K562 (cell line): Measurements from ENCODE around the gene CHCHD10. TPM values are rescaled to one million over a fixed set of nuclear protein-coding genes. Genes with fewer than 3 reads are reported as not detected.
A peak's percentile ranks its signal among the peaks of the same experiment; 100 is the strongest.

Experiments
- CEBPZ ChIP-seq: fragments of 150-350 bp; IDR thresholded peaks from 2 replicates; pipeline ENCODE4 v1.6.1; 2014; ENCODE audit warnings: low read depth, mild to moderate bottlenecking, low read length, borderline replicate concordance
- DMBX1 ChIP-seq: fragments of 250-450 bp; sonication (Bioruptor Pico); IDR thresholded peaks from 2 replicates; pipeline ENCODE4 v1.8.0; 2022; ENCODE audit warnings: inconsistent platforms, mild to moderate bottlenecking, moderate library complexity, borderline replicate concordance
- E2F3 ChIP-seq: fragments of 250-450 bp; sonication (Bioruptor Pico); IDR thresholded peaks from 2 replicates; pipeline ENCODE4 v1.4.0; 2020; ENCODE audit warnings: mild to moderate bottlenecking
- IFI16 ChIP-seq: fragments of 250-450 bp; sonication (Bioruptor Pico); IDR thresholded peaks from 2 replicates; pipeline ENCODE4 v2.1.2; 2022; ENCODE audit warnings: mild to moderate bottlenecking, inconsistent platforms
- NCOA6 ChIP-seq: fragments of 450-650 bp; IDR thresholded peaks from 2 replicates; pipeline ENCODE4 v1.6.1; 2017; ENCODE audit warnings: mild to moderate bottlenecking
- RBFOX2 ChIP-seq: fragments of 200-400 bp; formaldehyde crosslinking; IDR thresholded peaks from 2 replicates; pipeline ENCODE4 v1.6.1; 2017; ENCODE audit warnings: low read depth, mild to moderate bottlenecking, low read length, moderate library complexity
- RBM14 ChIP-seq: fragments of 200-400 bp; formaldehyde crosslinking; IDR thresholded peaks from 2 replicates; pipeline ENCODE4 v1.6.1; 2018; ENCODE audit warnings: low read depth, mild to moderate bottlenecking, low read length, moderate library complexity, borderline replicate concordance; ENCODE audit not compliant: insufficient read depth
- SMAD2 ChIP-seq: fragments of 150-350 bp; IDR thresholded peaks from 2 replicates; pipeline ENCODE4 v1.6.1; 2014; ENCODE audit warnings: low read depth, mild to moderate bottlenecking, low read length
- SPI1 ChIP-seq: IDR thresholded peaks from 2 replicates; pipeline ENCODE4 v1.6.1; 2011; ENCODE audit warnings: low read depth, low read length, control low read depth, borderline replicate concordance
- ZNF274 ChIP-seq: IDR thresholded peaks from 2 replicates; pipeline ENCODE4 v1.6.1; 2011; ENCODE audit warnings: low read depth, mild to moderate bottlenecking, low read length, moderate library complexity, borderline replicate concordance
- ZNF398 ChIP-seq: fragments of 250-450 bp; sonication (Bioruptor Pico); IDR thresholded peaks from 2 replicates; pipeline ENCODE4 v1.8.0; 2021; ENCODE audit warnings: moderate library complexity, mild to moderate bottlenecking, inconsistent platforms
- ZNF830 ChIP-seq: fragments of 250-450 bp; sonication (Bioruptor Pico); IDR thresholded peaks from 2 replicates; pipeline ENCODE4 v1.5.0; 2021; ENCODE audit warnings: mild to moderate bottlenecking
- polyA plus RNA-seq, 8 experiments: library from polyadenylated mRNA; depleted of rRNA in 4 of 8; stranded (reverse) in 5 of 8; unstranded in 3 of 8; fragments of >200 nt; fragmentation: Nextera tagmentation in 2 of 8; fragmentation: Illumina TruSeq in 1 of 8; extraction: Ambion mirVana in 2 of 8; extraction: Trizol in 1 of 8; gene quantifications; 2 replicates each; pipeline versions ENCODE4 v1.2.1 to v1.2.3, GENCODE V29; 2011 to 2014; ENCODE audit warnings: inconsistent platforms in 1 of 8, missing spikeins in 1 of 8
- total RNA-seq, 7 experiments: library from RNA; depleted of rRNA in 6 of 7; stranded (reverse); fragments of >200 nt in 6 of 7; fragmentation: Illumina TruSeq in 2 of 7; extraction: Trizol in 2 of 7; gene quantifications; 2 replicates each; pipeline versions ENCODE4 v1.2.1 to v1.2.3, GENCODE V29; 2011 to 2021; ENCODE audit warnings: low replicate concordance in 1 of 7
- TF ChIP-seq, protein P1 (sequence below): sonication (generic); formaldehyde crosslinking; IDR thresholded peaks from 2 replicates; pipeline ENCODE4 v1.8.0; 2022; ENCODE audit warnings: mild to moderate bottlenecking, missing genetic modification reagents
- TF ChIP-seq, protein P2 (sequence below): fragments of 250-450 bp; sonication (Bioruptor Pico); IDR thresholded peaks from 2 replicates; pipeline ENCODE4 v1.9.0; 2021; ENCODE audit warnings: mild to moderate bottlenecking, inconsistent platforms
- TF ChIP-seq, protein P3 (sequence below): sonication (generic); formaldehyde crosslinking; IDR thresholded peaks from 2 replicates; pipeline ENCODE4 v1.8.1; 2022; ENCODE audit warnings: missing genetic modification reagents

The CHCHD10 gene
- total and polyA plus RNA-seq, 9 of the 15 experiments (the other 6 are each of a cell fraction or from before 2014, with no cell fraction given) = 15.2 to 292 (median 102) TPM

GRCh38 chr22:23716811-23717801 is 50.7 kb downstream of the CHCHD10 start (continued):
- TF ChIP-seq, protein P1, sequence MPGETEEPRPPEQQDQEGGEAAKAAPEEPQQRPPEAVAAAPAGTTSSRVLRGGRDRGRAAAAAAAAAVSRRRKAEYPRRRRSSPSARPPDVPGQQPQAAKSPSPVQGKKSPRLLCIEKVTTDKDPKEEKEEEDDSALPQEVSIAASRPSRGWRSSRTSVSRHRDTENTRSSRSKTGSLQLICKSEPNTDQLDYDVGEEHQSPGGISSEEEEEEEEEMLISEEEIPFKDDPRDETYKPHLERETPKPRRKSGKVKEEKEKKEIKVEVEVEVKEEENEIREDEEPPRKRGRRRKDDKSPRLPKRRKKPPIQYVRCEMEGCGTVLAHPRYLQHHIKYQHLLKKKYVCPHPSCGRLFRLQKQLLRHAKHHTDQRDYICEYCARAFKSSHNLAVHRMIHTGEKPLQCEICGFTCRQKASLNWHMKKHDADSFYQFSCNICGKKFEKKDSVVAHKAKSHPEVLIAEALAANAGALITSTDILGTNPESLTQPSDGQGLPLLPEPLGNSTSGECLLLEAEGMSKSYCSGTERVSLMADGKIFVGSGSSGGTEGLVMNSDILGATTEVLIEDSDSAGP = no peak
- TF ChIP-seq RBFOX2 (peak; percentile 91), E2F3 (CRISPR knock-in tag) (no peak), CEBPZ (no peak), SMAD2 (no peak), ZNF398 (CRISPR knock-in tag) (no peak), NCOA6 (peak; percentile 94), IFI16 (CRISPR knock-in tag) (no peak), ZNF274 (no peak), ZNF830 (CRISPR knock-in tag) (no peak), SPI1 (no peak), RBM14 (no peak), DMBX1 (no peak)
- TF ChIP-seq, protein P2, sequence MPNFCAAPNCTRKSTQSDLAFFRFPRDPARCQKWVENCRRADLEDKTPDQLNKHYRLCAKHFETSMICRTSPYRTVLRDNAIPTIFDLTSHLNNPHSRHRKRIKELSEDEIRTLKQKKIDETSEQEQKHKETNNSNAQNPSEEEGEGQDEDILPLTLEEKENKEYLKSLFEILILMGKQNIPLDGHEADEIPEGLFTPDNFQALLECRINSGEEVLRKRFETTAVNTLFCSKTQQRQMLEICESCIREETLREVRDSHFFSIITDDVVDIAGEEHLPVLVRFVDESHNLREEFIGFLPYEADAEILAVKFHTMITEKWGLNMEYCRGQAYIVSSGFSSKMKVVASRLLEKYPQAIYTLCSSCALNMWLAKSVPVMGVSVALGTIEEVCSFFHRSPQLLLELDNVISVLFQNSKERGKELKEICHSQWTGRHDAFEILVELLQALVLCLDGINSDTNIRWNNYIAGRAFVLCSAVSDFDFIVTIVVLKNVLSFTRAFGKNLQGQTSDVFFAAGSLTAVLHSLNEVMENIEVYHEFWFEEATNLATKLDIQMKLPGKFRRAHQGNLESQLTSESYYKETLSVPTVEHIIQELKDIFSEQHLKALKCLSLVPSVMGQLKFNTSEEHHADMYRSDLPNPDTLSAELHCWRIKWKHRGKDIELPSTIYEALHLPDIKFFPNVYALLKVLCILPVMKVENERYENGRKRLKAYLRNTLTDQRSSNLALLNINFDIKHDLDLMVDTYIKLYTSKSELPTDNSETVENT (CRISPR knock-in tag) = no peak; the same call in 1 of the 2 replicates
- TF ChIP-seq, protein P3, sequence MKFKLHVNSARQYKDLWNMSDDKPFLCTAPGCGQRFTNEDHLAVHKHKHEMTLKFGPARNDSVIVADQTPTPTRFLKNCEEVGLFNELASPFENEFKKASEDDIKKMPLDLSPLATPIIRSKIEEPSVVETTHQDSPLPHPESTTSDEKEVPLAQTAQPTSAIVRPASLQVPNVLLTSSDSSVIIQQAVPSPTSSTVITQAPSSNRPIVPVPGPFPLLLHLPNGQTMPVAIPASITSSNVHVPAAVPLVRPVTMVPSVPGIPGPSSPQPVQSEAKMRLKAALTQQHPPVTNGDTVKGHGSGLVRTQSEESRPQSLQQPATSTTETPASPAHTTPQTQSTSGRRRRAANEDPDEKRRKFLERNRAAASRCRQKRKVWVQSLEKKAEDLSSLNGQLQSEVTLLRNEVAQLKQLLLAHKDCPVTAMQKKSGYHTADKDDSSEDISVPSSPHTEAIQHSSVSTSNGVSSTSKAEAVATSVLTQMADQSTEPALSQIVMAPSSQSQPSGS (CRISPR knock-in tag) = no peak
